Astrocyte (in vitro differentiated cells and primary cell): ENCODE results near the gene PRKCB. TPM values are rescaled to one million over a fixed set of nuclear protein-coding genes. Genes with fewer than 3 reads are reported as not detected.
A peak's percentile ranks its signal among the peaks of the same experiment; 100 is the strongest.

Source experiments
- DNase-seq: peaks from one replicate; pipeline ENCODE4 v3.0.0-alpha.2; 2010; ENCODE audit warnings: low read depth
- FAIRE-seq: peaks from 2 replicates; lab custom pipeline; 2011; peaks lifted over from hg19 to GRCh38; lab: Jason Lieb, UNC
- H2AFZ ChIP-seq: 2 replicates; pipeline ENCODE4 v1.6.0; 2012; ENCODE audit warnings: low read depth, low read length, inconsistent platforms
- H3K27ac ChIP-seq: 2 replicates; pipeline ENCODE4 v1.5.1; 2011; ENCODE audit warnings: low read depth, low read length, inconsistent platforms
- H3K27me3 ChIP-seq: 2 replicates; pipeline ENCODE4 v1.6.0; 2011; ENCODE audit warnings: low read length, inconsistent platforms; ENCODE audit not compliant: insufficient read depth
- H3K36me3 ChIP-seq: 2 replicates; pipeline ENCODE4 v1.5.1; 2011; ENCODE audit warnings: low read length, inconsistent platforms; ENCODE audit not compliant: insufficient read depth
- H3K4me1 ChIP-seq: 2 replicates; pipeline ENCODE4 v1.5.1; 2011; ENCODE audit warnings: low read length, inconsistent platforms; ENCODE audit not compliant: insufficient read depth
- H3K4me2 ChIP-seq: 2 replicates; pipeline ENCODE4 v1.6.0; 2012; ENCODE audit warnings: low read length, inconsistent platforms
- H3K4me3 ChIP-seq: 2 replicates; pipeline ENCODE4 v1.5.1; 2011; ENCODE audit warnings: low read depth, mild to moderate bottlenecking, low read length, inconsistent platforms; ENCODE audit not compliant: insufficient read depth
- H3K79me2 ChIP-seq: 2 replicates; pipeline ENCODE4 v1.6.0; 2012; ENCODE audit warnings: mild to moderate bottlenecking, low read length, inconsistent platforms; ENCODE audit not compliant: insufficient read depth
- H3K9ac ChIP-seq: 2 replicates; pipeline ENCODE4 v1.6.0; 2012; ENCODE audit warnings: mild to moderate bottlenecking, low read length, inconsistent platforms
- H3K9me3 ChIP-seq: 2 replicates; pipeline ENCODE4 v1.5.1; 2012; ENCODE audit warnings: low read depth, mild to moderate bottlenecking, low read length, inconsistent platforms; ENCODE audit not compliant: insufficient read depth
- H4K20me1 ChIP-seq: 2 replicates; pipeline ENCODE4 v1.6.0; 2012; ENCODE audit warnings: low read length, inconsistent platforms; ENCODE audit not compliant: insufficient read depth
- H3K27ac Mint-ChIP-seq: one replicate; pipeline ENCODE4 v1.8.0; 2021; ENCODE audit warnings: mild to moderate bottlenecking, mixed read lengths; ENCODE audit not compliant: unreplicated experiment
- H3K27me3 Mint-ChIP-seq: one replicate; pipeline ENCODE4 v1.8.0; 2021; ENCODE audit warnings: low read depth, mixed read lengths; ENCODE audit not compliant: unreplicated experiment
- H3K36me3 Mint-ChIP-seq: one replicate; pipeline ENCODE4 v1.8.0; 2021; ENCODE audit warnings: low read depth, mixed read lengths; ENCODE audit not compliant: unreplicated experiment
- H3K4me1 Mint-ChIP-seq: one replicate; pipeline ENCODE4 v1.8.0; 2021; ENCODE audit warnings: low read depth, mixed read lengths; ENCODE audit not compliant: unreplicated experiment
- H3K4me3 Mint-ChIP-seq: one replicate; pipeline ENCODE4 v1.8.0; 2021; ENCODE audit warnings: mild to moderate bottlenecking, moderate library complexity, mixed read lengths; ENCODE audit not compliant: unreplicated experiment
- H3K9me3 Mint-ChIP-seq: one replicate; pipeline ENCODE4 v1.8.0; 2021; ENCODE audit warnings: mild to moderate bottlenecking, mixed read lengths; ENCODE audit not compliant: unreplicated experiment
- CTCF ChIP-seq: IDR thresholded peaks from 2 replicates; pipeline ENCODE4 v1.5.1; 2011; ENCODE audit warnings: low read depth, mild to moderate bottlenecking, inconsistent platforms, low read length, moderate library complexity; ENCODE audit not compliant: insufficient read depth
- EZH2 ChIP-seq: IDR thresholded peaks from 2 replicates; pipeline ENCODE4 v1.6.1; 2012; ENCODE audit warnings: mild to moderate bottlenecking, low read length, inconsistent platforms; ENCODE audit not compliant: insufficient read depth
- total RNA-seq: library from RNA; stranded (reverse); gene quantifications from 2 replicates; pipeline ENCODE4 v1.2.1, GENCODE V29; 2021

PRKCB gene
- total RNA-seq, 1 donor from 2014 or later = 2.5 TPM

GRCh38 chr16:24208710-24209109 is 372.9 kb downstream of the PRKCB start:
- no peaks in the 10 kb centered on the region for H3K9me3 Mint-ChIP-seq
- TF ChIP-seq EZH2 (no peak), CTCF (no peak)
- Histone ChIP-seq H3K4me2 (no peak overlapping the region), H3K27me3 (no peaks in the 10 kb centered on the region), H3K4me3 (no peak overlapping the region), H4K20me1 (no peaks in the 10 kb centered on the region), H3K9me3 (no peaks in the 10 kb centered on the region), H3K36me3 (no peaks in the 10 kb centered on the region), H3K79me2 (no peaks in the 10 kb centered on the region), H3K9ac (no peak overlapping the region), H3K4me1 (no peaks in the 10 kb centered on the region), H3K27ac (no peak overlapping the region), H2AFZ (no peak overlapping the region)
- no peaks in the 10 kb centered on the region for H3K4me1 Mint-ChIP-seq
- no peak overlapping the region for H3K27ac Mint-ChIP-seq
- FAIRE-seq (no peak), DNase-seq (no peak)
- no peak overlapping the region for H3K4me3 Mint-ChIP-seq
- H3K27me3 Mint-ChIP-seq = peaks cover 26% of the 10 kb centered on the region
- no peaks in the 10 kb centered on the region for H3K36me3 Mint-ChIP-seq

- no peak overlapping the region for H2AFZ ChIP-seq
- no peak overlapping the region for H3K4me3 Mint-ChIP-seq
- no peaks in the 10 kb centered on the region for H3K27me3 ChIP-seq
- H3K9me3 ChIP-seq = no peaks in the 10 kb centered on the region
- FAIRE-seq (no peak), DNase-seq (no peak)
- H3K36me3 ChIP-seq = no peaks in the 10 kb centered on the region
- H3K27ac ChIP-seq = no peak overlapping the region
- H3K79me2 ChIP-seq = no peaks in the 10 kb centered on the region
- no peak overlapping the region for H3K9ac ChIP-seq
- peak overlapping the region; percentile 14 for H3K4me2 ChIP-seq
- peaks cover 12% of the 10 kb centered on the region for H3K4me1 Mint-ChIP-seq
- H3K4me1 ChIP-seq = no peaks in the 10 kb centered on the region
- no peak for TF ChIP-seq EZH2
- TF ChIP-seq CTCF = no peak
- H3K9me3 Mint-ChIP-seq = peaks cover 3% of the 10 kb centered on the region
- no peaks in the 10 kb centered on the region for H3K36me3 Mint-ChIP-seq
- H3K27ac Mint-ChIP-seq = no peak overlapping the region
- peaks cover 22% of the 10 kb centered on the region for H3K27me3 Mint-ChIP-seq
- no peak overlapping the region for H3K4me3 ChIP-seq
- no peaks in the 10 kb centered on the region for H4K20me1 ChIP-seq
Observed at GRCh38 chr16:24214992-24215391, 379.2 kb downstream of the PRKCB start.

GRCh38 chr16:24216961-24217360 is 381.2 kb downstream of the PRKCB start:
- H3K36me3 Mint-ChIP-seq = no peaks in the 10 kb centered on the region
- Histone ChIP-seq H3K4me2 (no peak overlapping the region), H3K79me2 (no peaks in the 10 kb centered on the region), H3K4me1 (no peaks in the 10 kb centered on the region), H3K27me3 (no peaks in the 10 kb centered on the region), H3K36me3 (no peaks in the 10 kb centered on the region), H3K9ac (no peak overlapping the region), H3K4me3 (no peak overlapping the region), H4K20me1 (no peaks in the 10 kb centered on the region), H3K27ac (no peak overlapping the region), H3K9me3 (no peaks in the 10 kb centered on the region), H2AFZ (no peak overlapping the region)
- no peak overlapping the region for H3K27ac Mint-ChIP-seq
- no peak for TF ChIP-seq CTCF
- no peak for TF ChIP-seq EZH2
- peaks cover 17% of the 10 kb centered on the region for H3K27me3 Mint-ChIP-seq
- FAIRE-seq (no peak), DNase-seq (no peak)
- H3K4me3 Mint-ChIP-seq = no peak overlapping the region
- H3K9me3 Mint-ChIP-seq = peaks cover 3% of the 10 kb centered on the region
- H3K4me1 Mint-ChIP-seq = peaks cover 14% of the 10 kb centered on the region
